Transverse colon (tissue), 4 donors: Measurements from ENCODE around the gene JMJD1C.

Source experiments
- CTCF ChIP-seq, 5 experiments: fragments of 200-600 bp in 3 of 5; fragments of 450-650 bp in 2 of 5; sonication (generic) in 3 of 5; IDR thresholded peaks; 1 replicate in 2 of 5; 2 replicates in 3 of 5; pipeline ENCODE4 v1.5.1; 2016 to 2017; ENCODE audit warnings: antibody characterized with exemption in 5 of 5, inconsistent platforms in 3 of 5, mild to moderate bottlenecking in 2 of 5, moderate library complexity in 1 of 5
- POLR2A ChIP-seq: fragments of 450-650 bp; IDR thresholded peaks from one replicate; pipeline ENCODE4 v1.6.1; 2016; ENCODE audit warnings: antibody characterized with exemption, mild to moderate bottlenecking, moderate library complexity
- POLR2AphosphoS5 ChIP-seq, 3 donors: sonication (generic); formaldehyde crosslinking; IDR thresholded peaks; one replicate each; pipeline ENCODE4 v1.6.1; 2016; ENCODE audit warnings: antibody characterized with exemption in 3 of 3

DNA sequence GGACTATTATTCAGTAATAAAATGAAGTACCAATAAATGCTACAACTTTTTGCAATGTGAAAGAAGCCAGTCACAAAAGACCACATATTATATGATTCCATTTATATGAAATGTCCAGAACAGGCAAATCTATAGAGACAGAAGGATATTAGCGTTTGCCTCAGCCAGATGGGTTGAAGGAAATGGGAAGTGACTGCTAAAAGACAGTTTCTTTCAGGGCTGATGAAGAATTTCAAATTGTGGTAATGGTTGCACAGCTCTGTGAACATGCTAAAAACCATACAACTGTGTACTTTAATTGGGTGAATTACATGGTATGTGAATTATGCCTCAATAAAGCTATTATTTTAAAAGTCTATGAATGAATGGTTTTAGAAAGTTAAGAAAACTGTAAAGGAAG, 31.5 kb upstream of the JMJD1C start:
- TF ChIP-seq CTCF (IDR thresholded peaks at IDR 0.05): no peak
- no peak for TF ChIP-seq POLR2A
- TF ChIP-seq POLR2AphosphoS5 (IDR thresholded peaks at IDR 0.05): no peak
